Left renal cortex interstitium (tissue), 4 donors: ENCODE results near the gene DUSP10. TPM values are rescaled to one million over a fixed set of nuclear protein-coding genes. Genes with fewer than 3 reads are reported as not detected.

Experiments used
- DNase-seq, 4 donors: peaks; one replicate each; pipeline ENCODE4 v3.0.0-alpha.2; 2013; ENCODE audit warnings: low read depth in 4 of 4, low spot score in 2 of 4, missing footprints in 1 of 4
- polyA plus RNA-seq, 4 donors: library from polyadenylated mRNA; unstranded; fragments of 120-200 nt; gene quantifications; one replicate each; pipeline ENCODE4 v1.2.1, GENCODE V29; 2013; ENCODE audit not compliant: insufficient read length in 4 of 4

Gene DUSP10
- polyA plus RNA-seq, 4 donors: 2.9 to 4.7 (median 3.3) TPM

GRCh38 chr1:221766210-221766609 is 24.3 kb upstream of the DUSP10 start:
- DNase-seq: no peak

- DNase-seq: no peak
These were observed 23.6 kb upstream of the DUSP10 start for GRCh38 chr1:221765527-221765926.

- no peak for DNase-seq
These were observed 20.2 kb upstream of the DUSP10 start for GRCh38 chr1:221762121-221762520.

GRCh38 chr1:221761354-221762002 is 19.6 kb upstream of the DUSP10 start:
- no peak for DNase-seq

- no peak for DNase-seq
These were observed 19.0 kb upstream of the DUSP10 start for GRCh38 chr1:221760911-221761310.

- DNase-seq: no peak
These were observed 17.5 kb upstream of the DUSP10 start for GRCh38 chr1:221759436-221759835.

GRCh38 chr1:221758455-221758854 is 16.6 kb upstream of the DUSP10 start:
- DNase-seq: no peak

GRCh38 chr1:221756830-221757551 is 15.1 kb upstream of the DUSP10 start:
- no peak for DNase-seq

- no peak for DNase-seq
These were observed 11.9 kb upstream of the DUSP10 start for GRCh38 chr1:221753828-221754188.

- DNase-seq: no peak
These were observed 9.5 kb upstream of the DUSP10 start for GRCh38 chr1:221751226-221751887.

- DNase-seq: no peak
These were observed 7.1 kb upstream of the DUSP10 start for GRCh38 chr1:221748981-221749380.

GRCh38 chr1:221747839-221748238 is 6.0 kb upstream of the DUSP10 start:
- no peak for DNase-seq

- peak in 2 of 4 donors; percentile 5 to 10 for DNase-seq
These were observed 1.7 kb upstream of the DUSP10 start for GRCh38 chr1:221743416-221744208.

- DNase-seq: peak in 3 of 4 donors; percentile 37 to 39 (median 37)
These were observed 896 bp upstream of the DUSP10 start for GRCh38 chr1:221742555-221743415.

- DNase-seq: peak in 1 of 4 donors; percentile 49
These were observed 741 bp downstream of the DUSP10 start for GRCh38 chr1:221740993-221741702.

GRCh38 chr1:221740369-221740992 is 1.4 kb downstream of the DUSP10 start:
- DNase-seq: no peak

- DNase-seq: no peak
These were observed 2.2 kb downstream of the DUSP10 start for GRCh38 chr1:221739677-221740025.

GRCh38 chr1:221739018-221739676 is 2.7 kb downstream of the DUSP10 start:
- no peak for DNase-seq

GRCh38 chr1:221736714-221737113 is 5.2 kb downstream of the DUSP10 start:
- DNase-seq: no peak
